WTC11 (cell line): ENCODE results near the gene COL5A2. TPM values are rescaled to one million over a fixed set of nuclear protein-coding genes. Genes with fewer than 3 reads are reported as not detected.

Experiments
- ATAC-seq: fragments of 200-7000 bp; cut with Tn5 transposase; 2 replicates; pipeline ENCODE4 v1.10.0; 2021; ENCODE audit warnings: mild to moderate bottlenecking, moderate library complexity
- CTCF ChIA-PET: fragments of 300-600 bp; sonication (Branson Sonifier 250); formaldehyde crosslinking; loops from one replicate; lab custom pipeline; 2021; ENCODE audit warnings: antibody characterized with exemption; lab: Charles Lee
- POLR2A ChIA-PET: fragments of 350-600 bp; sonication (Branson Sonifier 250); formaldehyde crosslinking; loops from one replicate; lab custom pipeline; 2021; ENCODE audit warnings: antibody characterized with exemption; lab: Charles Lee
- DNase-seq: peaks from one replicate; pipeline ENCODE4 v3.0.0; 2021; ENCODE audit warnings: low spot score
- H3K27ac Mint-ChIP-seq: 2 replicates; pipeline ENCODE4 v1.8.0; 2021; ENCODE audit warnings: mixed read lengths
- H3K27me3 Mint-ChIP-seq: 2 replicates; pipeline ENCODE4 v1.8.0; 2021; ENCODE audit warnings: low read depth, mild to moderate bottlenecking, moderate library complexity, mixed read lengths
- H3K36me3 Mint-ChIP-seq: 2 replicates; pipeline ENCODE4 v1.8.0; 2021; ENCODE audit warnings: mixed read lengths
- H3K4me1 Mint-ChIP-seq: 2 replicates; pipeline ENCODE4 v1.8.0; 2022; ENCODE audit warnings: mixed read lengths
- H3K4me3 Mint-ChIP-seq: 2 replicates; pipeline ENCODE4 v1.8.0; 2021; ENCODE audit warnings: mild to moderate bottlenecking, moderate library complexity, mixed read lengths
- H3K9me3 Mint-ChIP-seq: 2 replicates; pipeline ENCODE4 v1.8.0; 2021; ENCODE audit warnings: mixed read lengths
- FOXK1 ChIP-seq: sonication (generic); formaldehyde crosslinking; IDR thresholded peaks from 2 replicates; pipeline ENCODE4 v1.8.0; 2022; ENCODE audit warnings: mild to moderate bottlenecking, moderate library complexity, missing genetic modification reagents
- GABPB1 ChIP-seq: sonication (generic); formaldehyde crosslinking; IDR thresholded peaks from 2 replicates; pipeline ENCODE4 v1.8.1; 2023; ENCODE audit warnings: mild to moderate bottlenecking, missing genetic modification reagents
- GRHL2 ChIP-seq: fragments of 250-450 bp; sonication (Bioruptor Pico); IDR thresholded peaks from 2 replicates; pipeline ENCODE4 v1.8.0; 2022; ENCODE audit warnings: mild to moderate bottlenecking, moderate library complexity; ENCODE audit not compliant: insufficient replicate concordance, severe bottlenecking
- MXD4 ChIP-seq: fragments of 250-450 bp; sonication (Bioruptor Pico); IDR thresholded peaks from 2 replicates; pipeline ENCODE4 v1.8.0; 2021; ENCODE audit warnings: mild to moderate bottlenecking, moderate library complexity, borderline replicate concordance
- NFATC4 ChIP-seq: fragments of 250-450 bp; sonication (Bioruptor Pico); IDR thresholded peaks from 2 replicates; pipeline ENCODE4 v1.9.0; 2021; ENCODE audit warnings: mild to moderate bottlenecking
- NR1H2 ChIP-seq: sonication (generic); formaldehyde crosslinking; IDR thresholded peaks from 2 replicates; pipeline ENCODE4 v1.9.0; 2021; ENCODE audit warnings: mild to moderate bottlenecking, moderate library complexity, missing genetic modification reagents
- NR2C2 ChIP-seq: sonication (generic); formaldehyde crosslinking; IDR thresholded peaks from 2 replicates; pipeline ENCODE4 v1.8.0; 2022; ENCODE audit warnings: mild to moderate bottlenecking, missing genetic modification reagents
- RORB ChIP-seq: fragments of 250-450 bp; sonication (Bioruptor Pico); IDR thresholded peaks from 2 replicates; pipeline ENCODE4 v1.9.0; 2021; ENCODE audit warnings: mild to moderate bottlenecking
- SMAD4 ChIP-seq: sonication (generic); formaldehyde crosslinking; IDR thresholded peaks from 2 replicates; pipeline ENCODE4 v1.8.0; 2022; ENCODE audit warnings: mild to moderate bottlenecking, missing genetic modification reagents
- TP53 ChIP-seq: sonication (generic); formaldehyde crosslinking; IDR thresholded peaks from 2 replicates; pipeline ENCODE4 v1.8.1; 2023; ENCODE audit warnings: mild to moderate bottlenecking, missing genetic modification reagents
- ZBTB21 ChIP-seq: sonication (generic); formaldehyde crosslinking; IDR thresholded peaks from 2 replicates; pipeline ENCODE4 v1.8.1; 2023; ENCODE audit warnings: mild to moderate bottlenecking, missing genetic modification reagents, borderline replicate concordance
- ZNF138 ChIP-seq: sonication (generic); formaldehyde crosslinking; conservative IDR thresholded peaks from 2 replicates; pipeline ENCODE4 v1.8.1; 2022; ENCODE audit warnings: mild to moderate bottlenecking, moderate library complexity, missing genetic modification reagents
- ZNF232 ChIP-seq: sonication (generic); formaldehyde crosslinking; IDR thresholded peaks from 2 replicates; pipeline ENCODE4 v1.8.0; 2022; ENCODE audit warnings: mild to moderate bottlenecking, missing genetic modification reagents
- ZNF263 ChIP-seq: sonication (generic); formaldehyde crosslinking; IDR thresholded peaks from 2 replicates; pipeline ENCODE4 v1.8.1; 2022; ENCODE audit warnings: low read depth, mild to moderate bottlenecking, moderate library complexity, missing genetic modification reagents
- ZNF416 ChIP-seq: fragments of 250-450 bp; sonication (Bioruptor Pico); IDR thresholded peaks from 2 replicates; pipeline ENCODE4 v1.9.0; 2021; ENCODE audit warnings: mild to moderate bottlenecking, inconsistent platforms
- ZNF671 ChIP-seq: fragments of 250-450 bp; sonication (Bioruptor Pico); IDR thresholded peaks from 2 replicates; pipeline ENCODE4 v1.8.0; 2021; ENCODE audit warnings: mild to moderate bottlenecking
- total RNA-seq: library from RNA; stranded (reverse); gene quantifications from 3 replicates; pipeline ENCODE4 v1.2.3, GENCODE V29; 2021
- TF ChIP-seq, protein P1 (sequence below): sonication (generic); formaldehyde crosslinking; IDR thresholded peaks from 2 replicates; pipeline ENCODE4 v1.8.0; 2023; ENCODE audit warnings: mild to moderate bottlenecking, missing genetic modification reagents
- TF ChIP-seq, protein P2 (sequence below): sonication (generic); formaldehyde crosslinking; IDR thresholded peaks from 2 replicates; pipeline ENCODE4 v1.8.0; 2022; ENCODE audit warnings: mild to moderate bottlenecking, missing genetic modification reagents
- TF ChIP-seq, protein P3 (sequence below): sonication (generic); formaldehyde crosslinking; IDR thresholded peaks from 2 replicates; pipeline ENCODE4 v1.8.1; 2023; ENCODE audit warnings: mild to moderate bottlenecking, missing genetic modification reagents
- TF ChIP-seq, protein P4 (sequence below): sonication (generic); formaldehyde crosslinking; IDR thresholded peaks from 2 replicates; pipeline ENCODE4 v1.8.0; 2022; ENCODE audit warnings: mild to moderate bottlenecking, missing genetic modification reagents
- TF ChIP-seq, protein P5 (sequence below): sonication (generic); formaldehyde crosslinking; IDR thresholded peaks from 2 replicates; pipeline ENCODE4 v1.8.1; 2023; ENCODE audit warnings: mild to moderate bottlenecking, moderate library complexity, missing genetic modification reagents
- TF ChIP-seq, protein P6 (sequence below): sonication (generic); formaldehyde crosslinking; IDR thresholded peaks from 2 replicates; pipeline ENCODE4 v1.8.1; 2023; ENCODE audit warnings: mild to moderate bottlenecking, missing genetic modification reagents, moderate library complexity

Gene COL5A2
- total RNA-seq, 1 experiment from 2014 or later = 16.0 TPM

DNA sequence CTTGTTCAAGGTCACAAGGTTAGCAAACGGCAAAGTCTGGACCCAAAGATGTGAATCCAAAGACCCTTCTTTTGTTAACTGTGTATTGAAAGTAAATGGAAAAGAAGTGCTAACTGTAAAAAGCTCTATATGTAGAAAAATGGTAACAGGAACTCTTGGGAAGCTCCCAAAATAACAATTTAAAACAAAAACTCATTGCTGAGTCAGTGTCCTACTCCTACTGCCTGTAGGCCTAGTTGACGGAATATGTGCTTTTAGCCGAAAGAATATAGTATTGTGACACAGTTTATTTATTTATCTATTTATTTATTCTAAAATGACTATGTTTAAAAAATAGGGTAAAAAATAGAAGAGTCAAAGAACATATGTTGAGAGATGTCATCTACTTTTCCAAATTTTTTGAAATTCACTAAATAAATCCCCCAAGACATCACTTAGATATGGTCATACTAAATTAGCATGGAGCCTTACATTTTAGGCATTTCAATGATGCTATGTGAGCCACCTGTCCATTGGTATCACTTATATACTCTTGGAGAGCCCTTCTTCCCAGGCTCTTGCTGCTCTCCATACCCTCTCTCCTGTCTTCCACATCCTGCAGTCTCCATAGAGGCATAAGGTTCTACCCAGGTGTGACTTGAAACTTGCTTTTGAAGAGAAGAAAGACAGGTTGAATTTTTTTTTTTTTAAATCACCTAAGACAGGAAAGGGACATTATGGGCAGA lies 13.7 kb downstream of the COL5A2 start:
- CTCF ChIA-PET = interaction anchor here (1.6 to 2.4 kb wide), 3 partner anchors 12 to 23 kb away, joined by 7 to 15 read pairs (median 9); no protein-coding TSS in a partner anchor
- no peak for ATAC-seq
- peaks cover 46% of the 10 kb centered on the region for H3K4me1 Mint-ChIP-seq

DNA sequence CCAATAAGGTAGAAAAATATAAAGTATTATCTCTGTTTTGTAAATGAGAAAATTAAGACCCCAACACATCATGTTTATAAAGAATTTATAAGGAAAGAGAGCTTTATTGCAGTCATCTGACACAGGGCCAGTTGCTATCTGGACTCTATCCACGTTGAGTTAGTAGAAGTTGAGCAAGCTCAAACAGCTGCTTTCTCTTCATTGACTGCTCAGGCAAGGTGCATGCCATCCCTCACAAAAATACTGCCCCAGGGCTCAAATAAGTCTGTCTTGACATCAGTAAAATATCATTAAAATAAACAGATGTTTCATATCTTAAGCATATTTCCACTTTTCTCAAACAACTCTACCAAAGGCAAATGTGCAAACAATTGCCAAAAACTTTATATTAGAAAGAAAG lies 14.8 kb downstream of the COL5A2 start:
- no peak overlapping the region for H3K27ac Mint-ChIP-seq
- H3K4me3 Mint-ChIP-seq = no peak overlapping the region
- ATAC-seq = peak; percentile 27; the same call in 1 of the 2 replicates
- no peak for DNase-seq
- H3K36me3 Mint-ChIP-seq = no peaks in the 10 kb centered on the region
- no peaks in the 10 kb centered on the region for H3K9me3 Mint-ChIP-seq
- CTCF ChIA-PET = interaction anchor here (1.6 to 2.4 kb wide), 2 partner anchors 13 to 22 kb away, joined by 7 to 15 read pairs; no protein-coding TSS in a partner anchor
- TF ChIP-seq, protein P1, sequence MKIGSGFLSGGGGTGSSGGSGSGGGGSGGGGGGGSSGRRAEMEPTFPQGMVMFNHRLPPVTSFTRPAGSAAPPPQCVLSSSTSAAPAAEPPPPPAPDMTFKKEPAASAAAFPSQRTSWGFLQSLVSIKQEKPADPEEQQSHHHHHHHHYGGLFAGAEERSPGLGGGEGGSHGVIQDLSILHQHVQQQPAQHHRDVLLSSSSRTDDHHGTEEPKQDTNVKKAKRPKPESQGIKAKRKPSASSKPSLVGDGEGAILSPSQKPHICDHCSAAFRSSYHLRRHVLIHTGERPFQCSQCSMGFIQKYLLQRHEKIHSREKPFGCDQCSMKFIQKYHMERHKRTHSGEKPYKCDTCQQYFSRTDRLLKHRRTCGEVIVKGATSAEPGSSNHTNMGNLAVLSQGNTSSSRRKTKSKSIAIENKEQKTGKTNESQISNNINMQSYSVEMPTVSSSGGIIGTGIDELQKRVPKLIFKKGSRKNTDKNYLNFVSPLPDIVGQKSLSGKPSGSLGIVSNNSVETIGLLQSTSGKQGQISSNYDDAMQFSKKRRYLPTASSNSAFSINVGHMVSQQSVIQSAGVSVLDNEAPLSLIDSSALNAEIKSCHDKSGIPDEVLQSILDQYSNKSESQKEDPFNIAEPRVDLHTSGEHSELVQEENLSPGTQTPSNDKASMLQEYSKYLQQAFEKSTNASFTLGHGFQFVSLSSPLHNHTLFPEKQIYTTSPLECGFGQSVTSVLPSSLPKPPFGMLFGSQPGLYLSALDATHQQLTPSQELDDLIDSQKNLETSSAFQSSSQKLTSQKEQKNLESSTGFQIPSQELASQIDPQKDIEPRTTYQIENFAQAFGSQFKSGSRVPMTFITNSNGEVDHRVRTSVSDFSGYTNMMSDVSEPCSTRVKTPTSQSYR = no peak
- TF ChIP-seq, protein P2, sequence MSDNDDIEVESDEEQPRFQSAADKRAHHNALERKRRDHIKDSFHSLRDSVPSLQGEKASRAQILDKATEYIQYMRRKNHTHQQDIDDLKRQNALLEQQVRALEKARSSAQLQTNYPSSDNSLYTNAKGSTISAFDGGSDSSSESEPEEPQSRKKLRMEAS = no peak
- TF ChIP-seq, protein P3, sequence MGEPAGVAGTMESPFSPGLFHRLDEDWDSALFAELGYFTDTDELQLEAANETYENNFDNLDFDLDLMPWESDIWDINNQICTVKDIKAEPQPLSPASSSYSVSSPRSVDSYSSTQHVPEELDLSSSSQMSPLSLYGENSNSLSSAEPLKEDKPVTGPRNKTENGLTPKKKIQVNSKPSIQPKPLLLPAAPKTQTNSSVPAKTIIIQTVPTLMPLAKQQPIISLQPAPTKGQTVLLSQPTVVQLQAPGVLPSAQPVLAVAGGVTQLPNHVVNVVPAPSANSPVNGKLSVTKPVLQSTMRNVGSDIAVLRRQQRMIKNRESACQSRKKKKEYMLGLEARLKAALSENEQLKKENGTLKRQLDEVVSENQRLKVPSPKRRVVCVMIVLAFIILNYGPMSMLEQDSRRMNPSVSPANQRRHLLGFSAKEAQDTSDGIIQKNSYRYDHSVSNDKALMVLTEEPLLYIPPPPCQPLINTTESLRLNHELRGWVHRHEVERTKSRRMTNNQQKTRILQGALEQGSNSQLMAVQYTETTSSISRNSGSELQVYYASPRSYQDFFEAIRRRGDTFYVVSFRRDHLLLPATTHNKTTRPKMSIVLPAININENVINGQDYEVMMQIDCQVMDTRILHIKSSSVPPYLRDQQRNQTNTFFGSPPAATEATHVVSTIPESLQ = no peak
- peaks cover 46% of the 10 kb centered on the region for H3K4me1 Mint-ChIP-seq
- POLR2A ChIA-PET = no interaction called here
- no peaks in the 10 kb centered on the region for H3K27me3 Mint-ChIP-seq

More for the DNA sequence above, 13.7 kb downstream of the COL5A2 start:
- no peaks in the 10 kb centered on the region for H3K9me3 Mint-ChIP-seq
- POLR2A ChIA-PET = no interaction called here
- no peaks in the 10 kb centered on the region for H3K36me3 Mint-ChIP-seq
- no peak for TF ChIP-seq ZNF263 (CRISPR knock-in tag)
- TF ChIP-seq, protein P3 = no peak
- no peak for TF ChIP-seq TP53 (CRISPR knock-in tag)
- no peak for TF ChIP-seq SMAD4 (CRISPR knock-in tag)
- TF ChIP-seq NR1H2 (CRISPR knock-in tag) = no peak
- TF ChIP-seq ZNF138 (CRISPR knock-in tag) = no peak
- TF ChIP-seq NR2C2 = no peak
- TF ChIP-seq, protein P4, sequence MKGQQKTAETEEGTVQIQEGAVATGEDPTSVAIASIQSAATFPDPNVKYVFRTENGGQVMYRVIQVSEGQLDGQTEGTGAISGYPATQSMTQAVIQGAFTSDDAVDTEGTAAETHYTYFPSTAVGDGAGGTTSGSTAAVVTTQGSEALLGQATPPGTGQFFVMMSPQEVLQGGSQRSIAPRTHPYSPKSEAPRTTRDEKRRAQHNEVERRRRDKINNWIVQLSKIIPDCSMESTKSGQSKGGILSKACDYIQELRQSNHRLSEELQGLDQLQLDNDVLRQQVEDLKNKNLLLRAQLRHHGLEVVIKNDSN (CRISPR knock-in tag) = no peak
- TF ChIP-seq, protein P5, sequence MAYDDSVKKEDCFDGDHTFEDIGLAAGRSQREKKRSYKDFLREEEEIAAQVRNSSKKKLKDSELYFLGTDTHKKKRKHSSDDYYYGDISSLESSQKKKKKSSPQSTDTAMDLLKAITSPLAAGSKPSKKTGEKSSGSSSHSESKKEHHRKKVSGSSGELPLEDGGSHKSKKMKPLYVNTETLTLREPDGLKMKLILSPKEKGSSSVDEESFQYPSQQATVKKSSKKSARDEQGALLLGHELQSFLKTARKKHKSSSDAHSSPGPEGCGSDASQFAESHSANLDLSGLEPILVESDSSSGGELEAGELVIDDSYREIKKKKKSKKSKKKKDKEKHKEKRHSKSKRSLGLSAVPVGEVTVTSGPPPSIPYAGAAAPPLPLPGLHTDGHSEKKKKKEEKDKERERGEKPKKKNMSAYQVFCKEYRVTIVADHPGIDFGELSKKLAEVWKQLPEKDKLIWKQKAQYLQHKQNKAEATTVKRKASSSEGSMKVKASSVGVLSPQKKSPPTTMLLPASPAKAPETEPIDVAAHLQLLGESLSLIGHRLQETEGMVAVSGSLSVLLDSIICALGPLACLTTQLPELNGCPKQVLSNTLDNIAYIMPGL (CRISPR knock-in tag) = no peak
- TF ChIP-seq ZNF416 = no peak
- no peak for TF ChIP-seq FOXK1 (CRISPR knock-in tag)
- no peak for TF ChIP-seq RORB (CRISPR knock-in tag)
- no peak for TF ChIP-seq NFATC4 (CRISPR knock-in tag)
- TF ChIP-seq MXD4 (CRISPR knock-in tag) = no peak
- no peak for TF ChIP-seq ZNF671
- no peak for TF ChIP-seq ZBTB21
- no peak for TF ChIP-seq GRHL2 (CRISPR knock-in tag)
- no peak for TF ChIP-seq ZNF232 (CRISPR knock-in tag)
- TF ChIP-seq, protein P6, sequence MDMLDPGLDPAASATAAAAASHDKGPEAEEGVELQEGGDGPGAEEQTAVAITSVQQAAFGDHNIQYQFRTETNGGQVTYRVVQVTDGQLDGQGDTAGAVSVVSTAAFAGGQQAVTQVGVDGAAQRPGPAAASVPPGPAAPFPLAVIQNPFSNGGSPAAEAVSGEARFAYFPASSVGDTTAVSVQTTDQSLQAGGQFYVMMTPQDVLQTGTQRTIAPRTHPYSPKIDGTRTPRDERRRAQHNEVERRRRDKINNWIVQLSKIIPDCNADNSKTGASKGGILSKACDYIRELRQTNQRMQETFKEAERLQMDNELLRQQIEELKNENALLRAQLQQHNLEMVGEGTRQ (CRISPR knock-in tag) = no peak
- no peak for TF ChIP-seq GABPB1 (CRISPR knock-in tag)
- H3K27ac Mint-ChIP-seq = peak overlapping the region; percentile 87; the same call in 1 of the 2 replicates
- no peaks in the 10 kb centered on the region for H3K27me3 Mint-ChIP-seq
- no peak overlapping the region for H3K4me3 Mint-ChIP-seq
- no peak for DNase-seq
